Body of pancreas (tissue), 4 donors: ENCODE data around the gene KIF1A. TPM values are rescaled to one million over a fixed set of nuclear protein-coding genes. Genes with fewer than 3 reads are reported as not detected.
"Not testable (repeated sequence)": the region's sequence is repeated elsewhere in the genome, so short reads cannot be mapped to it uniquely, and the experiment has no call there.

Experiments used
- ATAC-seq: fragments of 150-250 bp; one replicate; pipeline ENCODE4 v1.9.1; 2016
- DNase-seq, 4 donors: peaks; one replicate each; pipeline ENCODE4 v3.0.0-alpha.2; 2019
- H3K27ac ChIP-seq, 4 donors: fragments of 200-600 bp; sonication (generic); 1 replicate in 3 of 4; 2 replicates in 1 of 4; pipeline versions ENCODE4 v1.5.1 to v1.6.1; 2016 to 2019; ENCODE audit warnings: mild to moderate bottlenecking in 1 of 4, mixed read lengths in 1 of 4, moderate library complexity in 1 of 4
- H3K27me3 ChIP-seq, 2 donors: fragments of 200-600 bp; sonication (generic); one replicate each; pipeline ENCODE4 v1.6.0; 2016; ENCODE audit warnings: mild to moderate bottlenecking in 1 of 2
- H3K36me3 ChIP-seq, 2 donors: fragments of 200-600 bp; sonication (generic); replicated peaks in 1 of 2; 2 replicates each; pipeline ENCODE4 v1.5.1; 2016; ENCODE audit warnings: low read depth in 2 of 2; ENCODE audit not compliant: insufficient read depth in 1 of 2
- H3K4me1 ChIP-seq: fragments of 200-600 bp; sonication (generic); one replicate; pipeline ENCODE4 v1.6.0; 2016
- H3K4me3 ChIP-seq, 2 donors: fragments of 200-600 bp; sonication (generic); 1 replicate in 1 of 2; 2 replicates in 1 of 2; pipeline ENCODE4 v1.5.1; 2016 to 2019
- H3K9me3 ChIP-seq, 3 donors: fragments of 200-600 bp; sonication (generic); 1 replicate in 2 of 3; 2 replicates in 1 of 3; pipeline ENCODE4 v1.5.1; 2016
- CTCF ChIP-seq, 7 experiments: fragments of 450-650 bp in 4 of 7; fragments of 200-600 bp in 3 of 7; sonication (generic) in 3 of 7; IDR thresholded peaks; one replicate each; pipeline ENCODE4 v1.5.1; 2016 to 2019; ENCODE audit warnings: antibody characterized with exemption in 7 of 7
- POLR2A ChIP-seq, 3 donors: fragments of 450-650 bp; IDR thresholded peaks; one replicate each; pipeline ENCODE4 v1.6.1; 2016; ENCODE audit warnings: antibody characterized with exemption in 3 of 3, mild to moderate bottlenecking in 2 of 3
- WGBS, 2 donors: methylation state at CpG; one replicate each; pipeline ENCODE4 v1.1.5; 2017; 5-methylcytosine and 5-hydroxymethylcytosine counted together
- intact Hi-C: fragments of 100-400 bp; cut with DNase I; formaldehyde crosslinking; loops from one replicate; pipeline ENCODE4 v1.15.1; 2023
- total RNA-seq, 2 donors: library from RNA; depleted of rRNA; stranded (reverse); fragments of >200 nt; gene quantifications; one replicate each; pipeline ENCODE4 v1.1.0, GENCODE V29; 2016

Gene KIF1A
- total RNA-seq, 2 donors from 2014 or later = 51.9 to 79.1 TPM

- H3K4me3 ChIP-seq, H3K36me3 ChIP-seq, H3K27ac ChIP-seq, ATAC-seq, DNase-seq, intact Hi-C loops, H3K9me3 ChIP-seq, H3K27me3 ChIP-seq, H3K4me1 ChIP-seq: not testable (repeated sequence)
- no CpG with 5 or more reads among the region's 19 CpGs for WGBS, 2 donors
Observed at GRCh38 chr2:240678909-240679308, 141.1 kb downstream of the KIF1A start.

GRCh38 chr2:240678043-240678442, 142.0 kb downstream of the KIF1A start:
- DNase-seq, intact Hi-C loops, H3K4me1 ChIP-seq, ATAC-seq, H3K27ac ChIP-seq, H3K36me3 ChIP-seq, H3K9me3 ChIP-seq, H3K4me3 ChIP-seq, H3K27me3 ChIP-seq: not testable (repeated sequence)
- WGBS, 2 donors = no CpG with 5 or more reads among the region's 14 CpGs

GRCh38 chr2:240675345-240675744, 144.7 kb downstream of the KIF1A start:
- DNase-seq, intact Hi-C loops, H3K4me3 ChIP-seq, H3K36me3 ChIP-seq, H3K27ac ChIP-seq, H3K27me3 ChIP-seq, H3K9me3 ChIP-seq, H3K4me1 ChIP-seq: not testable (repeated sequence)
- peak; percentile 78 for ATAC-seq
- WGBS, 2 donors = no CpG with 5 or more reads among the region's 24 CpGs

GRCh38 chr2:240674461-240675184, 145.4 kb downstream of the KIF1A start:
- ATAC-seq, intact Hi-C loops, H3K4me1 ChIP-seq, H3K36me3 ChIP-seq, H3K27ac ChIP-seq, H3K4me3 ChIP-seq, H3K27me3 ChIP-seq, H3K9me3 ChIP-seq: not testable (repeated sequence)
- DNase-seq = peak in 3 of 4 donors; percentile 3 to 42 (median 11)
- WGBS, 2 donors = 7 to 31% methylated on average over 5 to 10 of the region's 16 CpGs

- H3K9me3 ChIP-seq = no peaks in the 10 kb centered on the region
- H3K4me3 ChIP-seq = no peak overlapping the region
- DNase-seq = peak in 2 of 4 donors; percentile 17 to 50
- ATAC-seq = no peak
- H3K4me1 ChIP-seq = peaks cover 4% of the 10 kb centered on the region
- no peaks in the 10 kb centered on the region for H3K27me3 ChIP-seq
- no peaks in the 10 kb centered on the region for H3K36me3 ChIP-seq
- no peak overlapping the region for H3K27ac ChIP-seq
- WGBS, 2 donors = 2 to 8% methylated on average over 6 to 46 of the region's 55 CpGs
- intact Hi-C loops = no loop called here
- no peak for TF ChIP-seq POLR2A (IDR thresholded peaks at IDR 0.05)
- TF ChIP-seq CTCF (IDR thresholded peaks at IDR 0.05) = no peak
Observed at GRCh38 chr2:240672701-240673190, 147.3 kb downstream of the KIF1A start.

GRCh38 chr2:240672076-240672700, 147.8 kb downstream of the KIF1A start:
- TF ChIP-seq CTCF (IDR thresholded peaks at IDR 0.05) = no peak
- H3K36me3 ChIP-seq = no peaks in the 10 kb centered on the region
- ATAC-seq (no peak), DNase-seq (no peak)
- H3K27me3 ChIP-seq = no peaks in the 10 kb centered on the region
- 40 to 61% methylated on average over 15 to 46 of the region's 46 CpGs for WGBS, 2 donors
- no peak overlapping the region for H3K4me3 ChIP-seq
- no peaks in the 10 kb centered on the region for H3K9me3 ChIP-seq
- no peak overlapping the region for H3K27ac ChIP-seq
- intact Hi-C loops = no loop called here
- peaks cover 4% of the 10 kb centered on the region for H3K4me1 ChIP-seq
